OCI-LY7 (cell line): Measurements from ENCODE around the gene HLA-DMB.

Source experiments
- CTCF ChIP-seq: fragments of 200-600 bp; sonication (generic); conservative IDR thresholded peaks from 2 replicates; pipeline ENCODE4 v1.5.1; 2014; ENCODE audit warnings: mild to moderate bottlenecking, antibody characterized with exemption, low read length, moderate library complexity, mixed read lengths
- EZH2phosphoT487 ChIP-seq: fragments of 200-600 bp; sonication (generic); IDR thresholded peaks from 2 replicates; pipeline ENCODE4 v1.6.1; 2018; ENCODE audit warnings: low read depth, borderline replicate concordance, mild to moderate bottlenecking, mixed run types, antibody characterized with exemption, low read length, moderate library complexity, mixed read lengths

DNA sequence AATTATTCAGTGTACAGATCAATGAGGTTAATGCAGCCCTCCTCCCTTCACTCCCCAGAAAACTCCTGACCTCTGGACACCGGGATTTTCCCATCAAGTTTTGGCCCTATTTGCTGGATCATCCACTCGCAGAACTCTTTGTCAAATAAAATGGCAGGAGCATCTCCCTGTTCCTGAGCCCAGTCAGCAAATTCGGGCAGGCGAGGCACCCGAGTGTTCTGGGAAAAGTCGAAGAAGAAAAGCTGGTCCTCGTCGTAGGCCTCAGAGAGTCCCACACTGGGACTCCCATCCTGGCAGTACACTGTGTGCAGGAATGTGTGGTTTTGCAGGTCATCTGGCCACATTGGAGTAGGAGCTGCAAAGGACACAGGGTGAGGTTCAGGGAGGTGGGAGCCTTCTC lies 9.6 kb upstream of the HLA-DMB start:
- no peak for TF ChIP-seq CTCF
- no peak for TF ChIP-seq EZH2phosphoT487
